ENCODE measurements around the gene BPIFB3. TPM values are rescaled to one million over a fixed set of nuclear protein-coding genes. Genes with fewer than 3 reads are reported as not detected.

Gene BPIFB3
- total and polyA plus RNA-seq, 2 donors from 2014 or later: not detected

- no peak for FAIRE-seq
- no peaks in the 10 kb centered on the region for H3K9me3 ChIP-seq (ENCODE audit: control insufficient read depth in 2 of 3, insufficient read depth in 1 of 3, low read length in 3 of 3)
- no peaks in the 10 kb centered on the region for H3K27me3 ChIP-seq (ENCODE audit: control insufficient read depth, insufficient read depth, low read length)
- TF ChIP-seq CTCF (IDR thresholded peaks at IDR 0.05; ENCODE audit: borderline replicate concordance, extremely low read depth, insufficient read depth): no peak
- no peaks in the 10 kb centered on the region for H3K4me1 ChIP-seq (ENCODE audit: control insufficient read depth in 2 of 3, insufficient read depth in 2 of 3, low read depth in 1 of 3, low read length in 3 of 3)
- no peak overlapping the region for H3K9ac ChIP-seq (ENCODE audit: low read length in 3 of 3)
- H3K36me3 ChIP-seq (ENCODE audit: control insufficient read depth in 2 of 3, insufficient read depth in 3 of 3, low read length in 3 of 3): no peaks in the 10 kb centered on the region
- H3K4me3 ChIP-seq (ENCODE audit: low read length in 3 of 3): no peak overlapping the region
- H3K27ac ChIP-seq (ENCODE audit: low read depth in 2 of 2, low read length in 2 of 2): no peak overlapping the region
- no peak for DNase-seq
- intact Hi-C loops (cut with DNase I): no loop called here
Measured at GRCh38 chr20:33097001-33097400, 43.3 kb downstream of the BPIFB3 start.

- TF ChIP-seq CTCF (IDR thresholded peaks at IDR 0.05; ENCODE audit: borderline replicate concordance, extremely low read depth, insufficient read depth): no peak
- FAIRE-seq (no peak), DNase-seq (no peak)
- no peaks in the 10 kb centered on the region for H3K27me3 ChIP-seq (ENCODE audit: control insufficient read depth, insufficient read depth, low read length)
- no peaks in the 10 kb centered on the region for H3K36me3 ChIP-seq (ENCODE audit: control insufficient read depth in 2 of 3, insufficient read depth in 3 of 3, low read length in 3 of 3)
- H3K4me1 ChIP-seq (ENCODE audit: control insufficient read depth in 2 of 3, insufficient read depth in 2 of 3, low read depth in 1 of 3, low read length in 3 of 3): no peaks in the 10 kb centered on the region
- no peaks in the 10 kb centered on the region for H3K9me3 ChIP-seq (ENCODE audit: control insufficient read depth in 2 of 3, insufficient read depth in 1 of 3, low read length in 3 of 3)
- intact Hi-C loops (cut with DNase I): no loop called here
- no peak overlapping the region for H3K27ac ChIP-seq (ENCODE audit: low read depth in 2 of 2, low read length in 2 of 2)
- no peak overlapping the region for H3K9ac ChIP-seq (ENCODE audit: low read length in 3 of 3)
- H3K4me3 ChIP-seq (ENCODE audit: low read length in 3 of 3): no peak overlapping the region
Measured at GRCh38 chr20:33099843-33100538, 46.3 kb downstream of the BPIFB3 start.

DNA sequence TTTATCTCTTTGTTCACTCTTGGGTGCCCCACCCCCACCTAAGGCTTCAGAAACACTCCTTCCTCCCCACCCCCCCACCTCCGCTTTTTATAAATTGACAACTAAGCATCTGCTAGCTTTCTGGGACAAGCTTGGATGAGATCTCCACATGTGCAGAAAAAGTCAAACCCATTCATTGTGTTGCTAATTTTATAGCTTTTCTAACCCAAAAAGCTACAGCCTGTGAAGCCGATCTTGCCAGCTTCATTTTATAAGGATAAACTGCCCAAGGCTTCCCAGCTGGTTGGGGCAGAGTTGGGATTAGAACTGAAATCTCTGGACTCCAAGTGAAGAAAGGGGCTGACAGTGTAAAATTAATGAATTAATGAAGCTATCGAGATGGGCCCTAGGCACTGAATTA lies 49.9 kb downstream of the BPIFB3 start:
- FAIRE-seq: no peak
- H3K9me3 ChIP-seq (ENCODE audit: control insufficient read depth in 2 of 3, insufficient read depth in 1 of 3, low read length in 3 of 3): no peaks in the 10 kb centered on the region
- intact Hi-C loops (cut with DNase I): no loop called here

More for the DNA sequence above, 49.9 kb downstream of the BPIFB3 start:
- no peak overlapping the region for H3K9ac ChIP-seq (ENCODE audit: low read length in 3 of 3)
- H3K4me3 ChIP-seq (ENCODE audit: low read length in 3 of 3): no peak overlapping the region
- H3K27ac ChIP-seq (ENCODE audit: low read depth in 2 of 2, low read length in 2 of 2): no peak overlapping the region
- no peak for TF ChIP-seq CTCF (IDR thresholded peaks at IDR 0.05; ENCODE audit: borderline replicate concordance, extremely low read depth, insufficient read depth)
- no peaks in the 10 kb centered on the region for H3K4me1 ChIP-seq (ENCODE audit: control insufficient read depth in 2 of 3, insufficient read depth in 2 of 3, low read depth in 1 of 3, low read length in 3 of 3)
- no peaks in the 10 kb centered on the region for H3K27me3 ChIP-seq (ENCODE audit: control insufficient read depth, insufficient read depth, low read length)
- no peak for DNase-seq
- no peaks in the 10 kb centered on the region for H3K36me3 ChIP-seq (ENCODE audit: control insufficient read depth in 2 of 3, insufficient read depth in 3 of 3, low read length in 3 of 3)
